GM06990 (cell line): ENCODE measurements around the gene HM13.
A peak's percentile ranks its signal among the peaks of the same experiment; 100 is the strongest.
"Not testable (repeated sequence)": the region's sequence is repeated elsewhere in the genome, so short reads cannot be mapped to it uniquely, and the experiment has no call there.

Experiments used
- DNase-seq: peaks from one replicate; pipeline ENCODE4 v3.0.0-alpha.2; 2011; ENCODE audit not compliant: insufficient read length; ENCODE audit errors: extremely low read depth
- H3K27me3 ChIP-seq: replicated peaks from 2 replicates; pipeline ENCODE4 v1.6.0; 2011; ENCODE audit warnings: low read length; ENCODE audit not compliant: control insufficient read depth, insufficient read depth
- H3K36me3 ChIP-seq: 2 replicates; pipeline ENCODE4 v1.5.1; 2011; ENCODE audit warnings: low read length; ENCODE audit not compliant: control insufficient read depth, insufficient read depth
- H3K4me3 ChIP-seq: replicated peaks from 2 replicates; pipeline ENCODE4 v1.5.1; 2011; ENCODE audit warnings: low read depth, mild to moderate bottlenecking, control low read depth, low read length
- CTCF ChIP-seq: IDR thresholded peaks from 2 replicates; pipeline ENCODE4 v1.5.1; 2011; ENCODE audit warnings: low read length, control low read depth, mild to moderate bottlenecking, inconsistent platforms; ENCODE audit not compliant: insufficient read depth, poor library complexity, severe bottlenecking

HM13 gene

DNA sequence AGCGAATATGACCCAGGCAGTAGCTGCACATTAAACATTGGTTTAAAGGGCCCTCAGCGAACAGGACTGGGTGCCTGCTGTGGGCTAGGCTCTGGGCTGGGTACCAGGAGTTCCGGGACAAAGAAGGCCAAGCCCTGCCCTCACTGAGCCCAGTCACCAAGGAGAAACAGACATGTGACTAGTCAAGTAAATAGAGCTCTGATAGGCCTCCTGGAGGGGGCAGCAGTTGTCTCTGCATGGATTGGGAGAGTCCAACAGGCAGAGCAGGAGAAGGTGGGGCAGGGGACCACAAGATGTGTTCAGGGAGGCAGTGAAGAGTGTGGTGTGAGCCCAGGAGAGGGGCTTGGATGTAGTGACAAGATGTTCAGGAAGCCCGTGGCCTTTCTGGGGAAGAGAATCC is 3.1 kb downstream of the HM13 start:
- no peak for DNase-seq
- Histone ChIP-seq H3K36me3 (peaks cover 2% of the 10 kb centered on the region), H3K4me3 (no peak overlapping the region), H3K27me3 (no peaks in the 10 kb centered on the region)
- peak; percentile 4 for TF ChIP-seq CTCF

DNA sequence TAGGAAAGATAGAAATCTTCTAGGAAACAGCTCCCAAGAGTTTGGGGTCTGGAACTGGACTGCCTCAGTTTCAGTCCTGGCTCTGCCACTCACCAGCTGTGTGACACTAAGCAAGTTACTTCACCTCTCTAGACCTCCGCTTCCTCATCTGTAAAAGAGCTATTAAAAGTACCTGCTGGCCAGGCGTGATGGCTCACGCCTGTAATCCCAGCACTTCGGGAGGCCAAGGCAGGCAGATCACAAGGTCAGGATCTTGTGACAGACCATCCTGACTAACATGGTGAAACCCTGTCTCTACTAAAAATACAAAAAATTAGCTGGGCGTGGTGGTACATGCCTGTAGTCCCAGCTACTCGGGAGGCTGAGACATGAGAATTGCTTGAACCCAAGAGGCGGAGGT is 7.0 kb downstream of the HM13 start:
- not testable (repeated sequence) for H3K27me3 ChIP-seq, H3K4me3 ChIP-seq, DNase-seq, H3K36me3 ChIP-seq

DNA sequence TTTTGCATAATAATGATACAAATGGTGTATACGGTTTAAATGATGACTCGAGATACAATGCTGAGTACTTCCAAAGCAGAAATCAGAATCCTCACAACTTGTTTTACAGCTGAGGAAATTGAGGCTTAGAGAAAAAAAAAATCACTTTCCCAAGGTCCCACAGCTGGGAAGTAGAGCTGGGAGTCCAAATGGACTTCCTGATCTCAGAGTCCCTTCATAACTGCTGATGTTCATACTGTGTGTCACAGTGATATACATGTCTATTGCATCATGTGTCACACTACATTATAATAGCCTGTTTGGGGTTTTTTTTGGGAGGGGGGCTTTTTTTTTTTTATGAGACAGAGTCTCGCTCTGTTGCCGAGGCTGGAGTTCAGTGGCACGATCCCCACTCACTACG is 8.5 kb downstream of the HM13 start:
- Histone ChIP-seq H3K36me3 (peaks cover 14% of the 10 kb centered on the region), H3K27me3 (no peaks in the 10 kb centered on the region), H3K4me3 (no peak overlapping the region)
- TF ChIP-seq CTCF: no peak
- DNase-seq: no peak

DNA sequence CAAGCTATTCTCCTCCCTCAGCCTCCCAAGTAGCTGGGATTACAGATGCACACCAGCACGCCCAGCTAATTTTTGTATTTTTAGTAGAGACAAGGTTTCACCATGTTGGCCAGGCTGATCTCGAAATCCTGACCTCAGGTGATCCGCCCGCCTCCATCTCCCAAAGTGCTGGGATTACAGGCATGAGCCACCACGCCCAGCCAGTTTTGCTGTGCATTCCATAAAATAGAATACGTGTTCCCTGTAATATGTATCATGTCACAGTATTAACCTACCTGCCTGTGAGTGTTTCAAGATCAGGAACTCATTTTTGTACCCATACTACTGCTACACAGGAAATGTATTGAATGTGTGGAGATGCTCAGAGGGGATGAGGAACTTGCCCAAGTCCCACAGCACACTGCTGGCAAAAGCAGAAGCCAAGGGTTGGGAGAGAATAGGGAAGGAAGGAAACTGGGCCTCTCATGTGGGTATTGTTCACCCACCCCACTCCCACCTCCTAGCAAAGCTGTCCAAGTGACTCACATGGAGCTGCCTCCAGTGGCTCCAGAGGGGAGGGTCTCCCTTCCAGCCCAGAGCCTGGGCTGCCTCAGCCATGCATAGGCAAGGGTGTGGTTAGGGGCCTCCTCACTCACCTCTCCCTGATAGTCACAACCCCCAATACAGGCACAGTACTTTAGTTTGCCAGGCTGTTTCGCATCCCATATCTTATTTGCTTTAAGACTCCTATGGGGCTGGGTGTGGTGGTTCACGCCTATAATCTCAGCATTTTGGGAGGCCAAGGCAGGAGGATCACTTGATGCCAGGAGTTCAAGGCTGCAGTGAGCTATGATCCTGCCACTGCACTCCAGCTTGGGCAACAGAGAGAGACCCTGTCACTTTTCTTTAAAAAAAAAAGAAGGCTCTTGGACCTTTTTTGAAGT is 9.4 kb downstream of the HM13 start:
- no peak for DNase-seq
- no peak overlapping the region for H3K4me3 ChIP-seq
- no peak for TF ChIP-seq CTCF
- H3K27me3 ChIP-seq: no peaks in the 10 kb centered on the region
- peaks cover 16% of the 10 kb centered on the region for H3K36me3 ChIP-seq

DNA sequence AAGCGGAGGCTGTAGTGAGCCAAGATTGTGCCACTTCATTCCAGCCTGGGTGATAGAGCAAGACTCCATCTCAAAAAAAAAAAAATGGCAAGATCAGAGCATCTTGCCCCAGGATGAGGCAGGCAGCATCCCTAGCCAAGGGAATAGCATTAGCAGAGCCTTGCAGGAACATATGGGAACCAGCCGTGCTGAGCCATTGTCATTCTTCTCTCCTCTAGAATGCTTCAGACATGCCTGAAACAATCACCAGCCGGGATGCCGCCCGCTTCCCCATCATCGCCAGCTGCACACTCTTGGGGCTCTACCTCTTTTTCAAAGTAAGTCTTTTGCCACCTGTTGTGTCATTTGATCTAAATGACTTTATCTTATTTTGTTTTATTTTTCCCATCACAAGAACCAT is 13.0 kb downstream of the HM13 start:
- no peak for DNase-seq
- Histone ChIP-seq H3K4me3 (no peak overlapping the region), H3K27me3 (no peaks in the 10 kb centered on the region), H3K36me3 (peaks cover 17% of the 10 kb centered on the region)
- no peak for TF ChIP-seq CTCF

- H3K27me3 ChIP-seq: no peaks in the 10 kb centered on the region
- H3K4me3 ChIP-seq: no peak overlapping the region
- TF ChIP-seq CTCF: no peak
- H3K36me3 ChIP-seq: peaks cover 43% of the 10 kb centered on the region
- no peak for DNase-seq
Measured at GRCh38 chr20:31535298-31535697, 21.1 kb downstream of the HM13 start.
